WI38 (cell line): Measurements from ENCODE around the gene SLC7A5.
"Not testable (repeated sequence)": the region's sequence is repeated elsewhere in the genome, so short reads cannot be mapped to it uniquely, and the experiment has no call there.

Experiments
- H3K4me3 ChIP-seq: 2 replicates; pipeline ENCODE4 v1.5.1; 2011; ENCODE audit warnings: low read depth, mild to moderate bottlenecking, control low read depth, low read length
- TF ChIP-seq, protein P1 (sequence below): IDR thresholded peaks from 2 replicates; pipeline ENCODE4 v1.5.1; 2012; ENCODE audit warnings: low read depth, mild to moderate bottlenecking, control low read depth, low read length

The SLC7A5 gene

DNA sequence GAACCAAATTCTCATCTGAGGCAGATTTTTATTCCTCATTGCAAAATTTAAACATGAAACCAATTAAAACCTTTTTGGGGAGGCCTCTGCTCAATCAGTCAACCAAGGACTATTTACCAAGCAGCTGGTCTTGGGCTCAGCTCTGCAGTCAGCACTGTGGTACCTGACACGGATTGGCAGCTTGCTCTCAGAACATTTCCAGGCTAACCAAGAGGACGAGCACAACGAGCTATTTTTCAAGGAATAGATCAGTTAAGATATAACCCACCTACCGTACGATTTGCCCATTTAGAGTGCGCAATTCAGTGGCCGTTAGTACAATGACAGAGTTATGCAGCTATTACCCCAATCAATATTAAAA lies 77.1 kb downstream of the SLC7A5 start:
- TF ChIP-seq, protein P1, sequence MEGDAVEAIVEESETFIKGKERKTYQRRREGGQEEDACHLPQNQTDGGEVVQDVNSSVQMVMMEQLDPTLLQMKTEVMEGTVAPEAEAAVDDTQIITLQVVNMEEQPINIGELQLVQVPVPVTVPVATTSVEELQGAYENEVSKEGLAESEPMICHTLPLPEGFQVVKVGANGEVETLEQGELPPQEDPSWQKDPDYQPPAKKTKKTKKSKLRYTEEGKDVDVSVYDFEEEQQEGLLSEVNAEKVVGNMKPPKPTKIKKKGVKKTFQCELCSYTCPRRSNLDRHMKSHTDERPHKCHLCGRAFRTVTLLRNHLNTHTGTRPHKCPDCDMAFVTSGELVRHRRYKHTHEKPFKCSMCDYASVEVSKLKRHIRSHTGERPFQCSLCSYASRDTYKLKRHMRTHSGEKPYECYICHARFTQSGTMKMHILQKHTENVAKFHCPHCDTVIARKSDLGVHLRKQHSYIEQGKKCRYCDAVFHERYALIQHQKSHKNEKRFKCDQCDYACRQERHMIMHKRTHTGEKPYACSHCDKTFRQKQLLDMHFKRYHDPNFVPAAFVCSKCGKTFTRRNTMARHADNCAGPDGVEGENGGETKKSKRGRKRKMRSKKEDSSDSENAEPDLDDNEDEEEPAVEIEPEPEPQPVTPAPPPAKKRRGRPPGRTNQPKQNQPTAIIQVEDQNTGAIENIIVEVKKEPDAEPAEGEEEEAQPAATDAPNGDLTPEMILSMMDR: no peak
- no peak overlapping the region for H3K4me3 ChIP-seq

DNA sequence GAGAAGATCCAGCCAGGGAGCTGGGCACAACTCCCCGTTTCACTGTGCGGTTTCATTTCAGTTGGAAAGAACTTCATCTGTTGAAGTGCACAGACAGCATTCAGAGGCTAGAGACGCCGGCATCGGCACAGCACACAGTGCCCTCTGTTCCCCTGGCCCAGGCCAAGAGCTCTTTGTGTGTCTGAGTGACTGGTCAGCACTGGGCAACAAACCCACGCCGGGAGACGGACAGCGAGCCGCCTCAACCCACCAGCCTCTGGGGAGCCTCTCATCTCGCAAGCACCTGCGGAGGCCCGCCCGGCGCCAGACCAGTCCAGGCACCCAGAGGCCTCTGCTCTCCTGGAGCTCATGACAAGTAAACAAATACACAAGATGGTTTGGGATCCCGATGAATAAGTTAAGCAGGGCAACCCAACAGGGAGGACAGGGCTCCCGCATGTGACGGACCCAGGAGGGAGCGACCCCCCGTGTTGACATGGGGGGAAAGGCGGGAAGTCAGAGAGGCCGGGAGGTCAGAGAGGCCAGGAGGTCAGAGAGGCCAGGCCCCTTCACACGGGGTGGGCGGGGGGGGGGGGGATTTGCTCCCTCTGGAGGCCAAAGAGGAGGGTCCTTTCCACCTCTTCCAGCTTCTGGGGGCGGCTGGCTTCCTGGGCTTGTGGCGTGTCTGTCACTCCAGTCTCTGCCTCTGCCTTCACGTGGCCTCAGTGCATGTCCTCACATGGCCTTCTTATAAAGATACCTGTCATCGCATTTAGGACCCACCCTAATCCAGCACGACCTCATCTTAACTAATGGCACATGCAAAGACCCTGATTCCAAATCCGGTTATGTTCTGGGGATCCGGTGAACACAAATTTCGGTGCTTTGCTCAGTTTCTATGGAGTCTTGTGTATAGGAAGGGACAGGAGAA lies 77.8 kb downstream of the SLC7A5 start:
- H3K4me3 ChIP-seq: no peak overlapping the region
- TF ChIP-seq, protein P1: no peak

DNA sequence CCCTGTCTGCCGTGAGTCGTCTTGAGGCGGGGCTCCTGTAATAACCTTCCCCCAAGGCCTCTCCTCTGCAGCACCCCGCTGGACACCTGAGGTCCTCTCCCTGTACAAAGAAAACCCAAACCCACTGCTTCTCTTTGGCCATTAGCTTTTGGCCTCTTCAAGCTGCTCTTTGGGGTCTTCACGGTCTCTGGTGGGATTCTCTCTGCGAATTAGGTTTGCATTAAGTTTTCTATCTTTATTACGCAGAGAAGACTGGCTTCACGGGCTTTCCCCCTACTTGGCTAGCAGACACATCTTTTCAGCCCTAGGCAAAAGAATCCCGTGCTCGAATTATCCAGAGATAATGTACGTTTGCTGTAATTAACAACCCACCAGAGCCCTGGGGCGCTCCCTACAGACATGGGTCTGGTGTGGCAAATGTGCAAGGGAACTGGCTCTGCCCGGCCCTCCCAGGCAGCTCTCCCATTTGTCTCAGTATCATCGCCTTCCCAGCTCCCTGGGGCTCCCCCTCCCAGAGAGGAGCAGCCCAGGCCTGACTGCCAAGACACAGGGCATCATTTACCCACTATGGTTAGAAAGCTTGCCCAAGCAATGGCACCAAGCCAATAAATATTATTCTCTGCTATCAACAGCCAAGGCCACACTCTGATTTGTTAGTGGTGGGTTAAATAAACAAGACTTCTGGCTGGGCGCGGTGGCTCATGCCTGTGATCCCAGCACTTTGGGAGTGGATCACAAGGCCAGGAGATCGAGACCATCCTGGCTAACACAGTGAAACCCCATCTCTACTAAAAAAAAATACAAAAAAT lies 78.8 kb downstream of the SLC7A5 start:
- TF ChIP-seq, protein P1: no peak
- H3K4me3 ChIP-seq: no peak overlapping the region

DNA sequence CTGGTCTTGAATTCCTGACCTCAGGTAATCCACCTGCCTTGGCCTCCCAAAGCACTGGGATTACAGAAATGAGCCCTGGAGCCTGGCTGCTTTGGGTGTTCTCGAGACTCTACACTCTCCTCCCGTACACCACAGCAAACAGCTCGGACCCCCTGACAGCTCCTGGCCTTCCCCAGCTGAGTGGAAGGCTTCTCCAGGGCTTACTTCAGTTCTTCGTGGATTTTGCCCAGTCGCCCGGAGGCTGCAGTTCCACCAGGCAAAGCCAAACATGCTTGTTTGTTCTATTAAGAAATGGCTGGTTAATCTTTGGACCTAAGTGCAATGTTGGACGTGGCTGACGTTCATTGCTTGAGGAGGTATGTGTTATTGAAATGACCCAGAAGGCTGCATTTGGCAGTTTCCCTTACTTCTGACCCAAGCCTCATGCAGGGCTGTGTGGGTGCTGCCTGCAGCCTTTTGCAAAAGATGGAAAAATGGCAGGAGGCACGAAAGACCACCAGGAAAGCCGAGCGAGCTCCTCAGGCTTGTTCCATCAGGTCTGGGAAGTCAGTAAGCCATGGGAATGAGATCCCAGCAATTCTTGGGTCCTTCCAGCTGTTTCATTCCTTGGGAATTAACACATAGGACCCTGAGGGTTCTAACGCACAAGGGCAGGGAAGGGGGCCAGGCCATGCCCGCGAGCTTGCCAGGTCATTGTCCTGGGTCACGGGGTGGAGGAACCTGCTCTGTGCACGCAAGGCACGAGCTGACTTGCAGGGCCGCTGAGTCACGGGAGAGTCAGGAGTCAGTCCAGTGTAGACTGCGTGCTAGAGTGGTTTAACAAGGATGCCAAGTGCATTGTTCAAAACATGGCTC lies 79.6 kb downstream of the SLC7A5 start:
- TF ChIP-seq, protein P1: no peak
- no peak overlapping the region for H3K4me3 ChIP-seq

DNA sequence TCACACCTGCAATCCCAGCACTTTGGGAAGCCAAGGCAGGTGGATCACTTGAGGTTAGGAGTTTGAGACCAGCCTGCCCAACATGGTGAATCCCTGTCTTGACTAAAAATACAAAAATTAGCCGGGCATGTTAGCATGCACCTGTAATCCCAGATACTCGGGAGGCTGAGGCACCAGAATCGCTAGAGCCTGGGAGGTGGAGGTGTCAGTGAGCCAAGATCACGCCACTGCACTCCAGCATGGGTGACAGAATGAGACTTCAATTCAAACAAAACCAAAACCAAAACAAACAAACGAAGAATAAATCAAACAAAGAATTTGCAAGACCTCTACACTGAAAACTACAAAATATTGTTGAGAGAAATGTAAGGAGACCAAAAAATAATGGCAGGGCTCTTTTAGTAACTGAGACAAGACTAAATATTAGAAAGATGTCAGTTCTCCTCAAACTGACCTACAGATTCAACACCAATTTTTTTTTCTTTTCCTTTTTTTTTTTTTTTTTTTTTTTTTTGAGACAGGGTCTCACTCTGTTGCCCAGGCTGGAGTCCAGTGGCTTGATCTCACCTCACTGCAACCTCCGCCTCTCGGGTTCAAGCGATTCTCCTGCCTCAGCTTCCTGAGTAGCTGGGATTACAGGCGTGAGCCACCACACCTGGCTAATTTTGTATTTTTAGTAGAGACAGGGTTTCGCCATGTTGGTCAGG lies 80.4 kb downstream of the SLC7A5 start:
- H3K4me3 ChIP-seq: not testable (repeated sequence)

DNA sequence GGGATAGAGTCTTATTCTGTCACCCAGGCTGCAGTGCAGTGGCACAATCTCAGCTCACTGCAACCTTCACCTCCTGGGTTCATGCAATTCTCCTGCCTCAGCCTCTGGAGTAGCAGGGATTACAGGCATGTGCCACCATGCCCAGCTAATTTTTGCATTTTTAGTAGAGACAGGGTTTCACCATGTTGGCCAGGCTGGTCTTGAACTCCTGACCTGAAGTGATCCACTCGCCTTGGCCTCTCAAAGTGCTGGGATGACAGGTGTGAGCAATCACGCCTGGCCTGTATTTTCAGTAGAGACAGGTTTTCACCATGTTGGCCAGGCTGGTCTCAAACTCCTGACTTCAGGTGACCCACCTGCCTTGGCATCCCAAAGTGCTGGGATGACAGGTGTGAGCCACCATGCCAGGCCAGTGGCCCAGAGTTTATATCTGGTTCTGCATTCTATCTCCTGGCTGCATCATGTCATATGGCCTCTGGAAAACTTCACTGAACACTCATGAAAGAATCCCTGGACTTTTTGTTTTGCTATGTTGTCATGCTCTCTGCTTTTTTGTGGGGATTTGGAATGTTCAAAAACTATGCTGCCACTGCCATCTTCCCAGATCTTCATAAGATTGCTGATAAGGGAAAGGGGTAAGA lies 81.7 kb downstream of the SLC7A5 start:
- H3K4me3 ChIP-seq: not testable (repeated sequence)

GRCh38 chr16:87784812-87785211 lies 84.5 kb downstream of the SLC7A5 start:
- TF ChIP-seq, protein P1: no peak
- no peak overlapping the region for H3K4me3 ChIP-seq
